NK-92 (cell line): ENCODE results near the gene PDK1.
"Not testable (repeated sequence)": the region's sequence is repeated elsewhere in the genome, so short reads cannot be mapped to it uniquely, and the experiment has no call there.

Experiments used
- DNase-seq: peaks from one replicate; lab custom pipeline; 2025; ENCODE audit not compliant: unreplicated experiment; lab: John Stamatoyannopoulos, UW

The PDK1 gene

GRCh38 chr2:172552547-172553291 lies 3.2 kb upstream of the PDK1 start:
- DNase-seq: no peak

DNA sequence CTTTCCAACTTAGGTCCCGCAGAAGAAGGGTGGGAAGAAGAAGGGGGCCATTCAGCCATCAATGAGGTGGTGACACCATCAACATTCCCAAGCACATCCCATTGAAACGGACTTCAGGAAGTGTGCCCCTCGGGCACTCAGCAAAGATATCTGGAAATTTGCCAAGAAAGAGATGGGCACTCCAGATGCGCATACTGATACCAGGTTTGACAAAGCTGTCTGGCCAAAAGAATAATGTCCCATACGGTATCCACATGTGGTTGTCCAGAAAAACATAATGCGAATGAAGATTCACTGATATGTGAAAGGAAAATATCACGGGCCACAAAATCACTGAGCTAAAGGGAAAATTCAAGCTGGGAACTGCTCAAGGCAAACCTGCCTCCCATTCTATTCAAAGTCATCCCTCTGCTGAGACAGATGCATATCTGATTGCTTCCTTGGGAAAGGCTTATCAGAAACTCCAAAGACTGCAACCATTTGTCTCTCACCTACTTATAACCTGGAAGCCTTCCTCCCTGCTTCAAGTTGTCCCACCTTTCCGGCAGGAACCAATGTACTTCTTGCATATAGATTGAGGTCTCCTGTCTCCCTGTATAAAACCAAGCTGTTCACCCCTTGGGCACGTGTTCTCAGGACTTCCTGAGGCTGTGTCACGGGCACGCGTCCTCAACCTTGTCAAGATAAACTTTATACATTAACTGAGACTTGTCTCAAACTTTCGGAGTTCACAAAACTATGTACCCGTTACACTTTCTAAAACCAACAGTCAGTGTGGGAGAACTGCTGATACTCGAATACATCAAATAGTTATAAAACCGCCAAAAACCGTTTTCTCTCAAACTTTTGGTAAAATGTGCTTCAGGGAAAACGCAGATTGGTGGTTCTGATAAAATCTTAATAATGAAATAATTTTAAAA lies 1.3 kb upstream of the PDK1 start:
- no peak for DNase-seq

- DNase-seq: no peak
Measured at GRCh38 chr2:172555272-172555521, 693 bp upstream of the PDK1 start.

DNA sequence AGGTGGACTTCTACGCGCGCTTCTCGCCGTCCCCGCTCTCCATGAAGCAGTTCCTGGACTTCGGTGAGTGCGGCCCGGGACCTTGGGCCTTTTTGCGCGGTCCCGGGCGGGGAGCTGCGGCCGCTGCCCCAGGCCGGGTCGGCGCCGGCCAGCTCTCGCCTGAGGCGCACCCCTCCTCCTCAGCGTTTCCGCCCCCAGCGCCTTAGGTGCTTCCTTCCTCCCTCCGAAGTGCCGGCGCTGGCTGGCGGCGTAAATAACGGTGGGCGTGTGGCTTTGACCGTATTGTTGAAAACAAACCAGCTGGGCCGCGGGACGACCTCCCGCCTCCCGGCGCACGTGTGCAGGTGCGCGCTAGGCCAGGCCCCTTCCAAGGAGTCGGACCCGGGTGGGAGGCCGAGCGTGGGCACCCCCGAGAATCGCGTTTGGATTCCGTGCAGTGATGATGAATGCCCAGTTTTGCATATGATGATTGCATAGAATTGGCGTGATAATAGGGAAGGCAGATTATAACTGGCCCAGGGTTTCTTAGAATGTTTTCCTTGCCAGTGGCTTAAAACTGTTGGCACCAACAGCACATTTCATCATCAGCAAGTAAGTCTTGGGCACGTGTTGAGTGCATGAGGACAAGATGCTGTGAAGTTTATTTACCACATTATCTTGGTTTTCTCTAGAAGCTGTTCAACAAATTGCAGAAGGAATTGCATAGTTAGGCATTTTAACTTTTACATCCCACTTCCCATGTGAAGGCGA lies 569 bp downstream of the PDK1 start:
- DNase-seq: no peak

- DNase-seq: no peak
Measured at GRCh38 chr2:172558372-172558771, 2.5 kb downstream of the PDK1 start.

DNA sequence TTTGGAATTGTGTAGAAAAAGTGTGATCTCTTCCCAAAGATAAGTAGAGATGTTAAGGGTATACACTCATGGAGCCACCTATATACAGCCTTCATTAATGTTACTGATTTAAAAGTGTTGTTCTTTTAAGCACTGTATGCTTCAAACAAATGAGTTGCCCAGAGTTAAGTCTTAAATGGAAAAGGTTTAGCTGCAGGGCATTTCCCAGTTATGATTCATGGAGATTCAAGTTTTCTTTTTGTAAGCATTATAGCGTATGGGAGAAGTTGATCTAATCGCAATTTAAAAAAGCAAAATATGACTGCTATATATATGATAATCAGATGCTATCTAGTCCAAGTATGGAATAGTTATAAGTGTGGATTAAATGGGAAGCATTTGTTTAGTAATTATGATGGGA lies 4.8 kb downstream of the PDK1 start:
- no peak for DNase-seq

DNA sequence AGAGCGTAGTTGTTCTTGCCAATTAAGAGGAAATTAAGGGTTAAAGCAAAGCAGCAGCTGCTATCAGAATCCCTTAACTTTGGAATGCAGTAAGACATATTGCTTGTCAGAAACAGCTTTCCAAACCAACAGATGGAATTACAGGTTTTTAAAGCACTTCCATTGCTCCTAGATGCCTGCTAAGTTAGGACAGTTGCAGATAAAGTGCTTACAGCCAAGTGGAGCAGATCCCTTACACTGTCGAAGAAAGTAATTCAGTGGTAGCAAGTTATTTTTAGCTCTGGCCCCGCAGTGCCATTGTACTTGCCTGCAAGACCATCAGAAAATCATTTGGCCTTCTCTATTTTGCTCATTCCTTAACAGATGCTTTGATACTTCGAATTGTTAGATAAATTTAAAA lies 5.4 kb downstream of the PDK1 start:
- no peak for DNase-seq

GRCh38 chr2:172562298-172562697 lies 6.4 kb downstream of the PDK1 start:
- DNase-seq: no peak

GRCh38 chr2:172564376-172564775 lies 8.5 kb downstream of the PDK1 start:
- no peak for DNase-seq

DNA sequence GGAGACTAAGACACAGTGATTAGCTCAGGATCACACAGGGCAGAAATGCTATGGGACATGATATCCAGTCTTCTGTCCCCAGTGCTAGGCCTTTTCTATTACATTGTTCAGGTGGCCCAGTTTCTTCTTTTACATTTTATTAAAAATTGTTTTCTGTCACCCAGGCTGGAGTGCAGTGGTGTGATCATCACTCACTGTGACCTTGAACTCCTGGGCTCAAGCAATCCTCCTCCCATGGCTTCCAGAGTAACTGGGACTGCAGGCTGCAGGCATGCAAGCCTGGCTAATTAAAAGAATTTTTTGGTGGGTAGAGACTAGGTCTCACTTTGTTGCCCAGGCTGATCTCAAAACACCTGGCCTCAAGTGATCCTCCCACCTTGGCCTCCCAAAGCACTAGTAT lies 15.4 kb downstream of the PDK1 start:
- DNase-seq: no peak

DNA sequence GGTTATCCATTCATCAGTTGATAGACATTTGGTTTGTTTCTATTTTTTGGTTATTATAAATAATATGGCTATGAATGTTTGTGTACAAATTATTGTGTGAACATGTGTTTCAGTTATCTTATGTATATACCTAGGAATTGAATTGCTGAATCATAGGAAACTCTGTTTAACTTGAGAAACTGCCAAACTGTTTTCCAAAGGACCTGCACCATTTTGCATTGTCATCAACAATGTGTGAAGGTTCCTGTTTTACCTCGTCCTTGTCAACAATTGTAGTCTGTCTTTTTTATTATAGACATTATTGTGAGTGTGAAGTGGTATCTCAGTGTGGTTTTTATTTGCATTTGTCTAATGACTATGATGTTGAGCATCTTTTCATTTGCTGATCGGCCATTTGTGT lies 17.1 kb downstream of the PDK1 start:
- no peak for DNase-seq

- no peak for DNase-seq
Measured at GRCh38 chr2:172574965-172575364, 19.1 kb downstream of the PDK1 start.

GRCh38 chr2:172578054-172578453 lies 22.2 kb downstream of the PDK1 start:
- no peak for DNase-seq

DNA sequence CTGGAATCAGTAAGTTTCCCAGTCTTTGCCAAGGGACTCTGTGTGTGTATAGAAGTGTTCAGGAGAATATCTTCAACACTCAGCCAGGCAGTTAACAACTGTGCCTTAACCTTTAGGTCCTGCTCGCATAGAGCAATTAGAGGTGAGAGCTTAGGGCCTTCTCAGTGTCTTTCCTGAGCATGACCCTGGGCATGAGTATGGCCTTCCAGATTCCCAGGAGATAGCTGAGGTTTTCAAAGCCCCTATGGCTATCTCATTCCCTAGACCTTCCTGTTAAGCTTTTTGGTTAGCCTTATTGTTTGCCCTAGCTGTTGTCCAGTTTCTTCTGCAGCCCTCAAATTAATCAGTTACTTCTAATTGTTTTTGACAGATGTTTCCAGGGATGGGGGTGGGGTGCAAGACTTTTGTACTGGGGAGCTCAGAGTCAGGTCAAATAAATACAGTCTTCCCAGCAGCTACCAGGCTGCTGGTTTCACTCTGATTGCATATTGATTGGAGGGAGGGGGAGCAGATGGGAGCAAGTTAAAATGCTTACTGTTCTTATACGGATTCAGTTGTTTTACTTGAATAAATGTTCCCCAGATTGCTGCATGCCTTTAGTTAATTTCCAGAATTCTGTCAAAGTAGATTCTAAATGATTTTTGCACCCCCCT lies 23.1 kb downstream of the PDK1 start:
- DNase-seq: no peak

DNA sequence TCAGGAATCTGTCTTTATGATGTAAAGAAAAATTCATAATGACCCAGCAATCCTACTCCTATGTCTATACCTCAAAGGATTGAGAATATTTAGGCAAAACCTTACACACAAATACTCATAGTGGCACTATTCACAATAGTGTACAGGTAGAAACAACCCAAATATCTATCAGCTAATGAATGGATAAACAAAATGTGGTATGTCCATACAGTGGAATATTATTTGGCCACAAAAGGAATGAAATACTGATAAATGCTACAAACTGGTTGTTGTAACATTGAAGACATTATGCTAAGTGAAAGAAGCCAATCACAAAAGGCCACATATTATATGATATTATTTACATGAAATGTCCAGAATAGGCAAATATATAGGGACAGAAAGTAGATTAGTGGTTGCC lies 24.7 kb downstream of the PDK1 start:
- DNase-seq: no peak

GRCh38 chr2:172582656-172583055 lies 26.8 kb downstream of the PDK1 start:
- no peak for DNase-seq

GRCh38 chr2:172586245-172586891 lies 30.5 kb downstream of the PDK1 start:
- no peak for DNase-seq

DNA sequence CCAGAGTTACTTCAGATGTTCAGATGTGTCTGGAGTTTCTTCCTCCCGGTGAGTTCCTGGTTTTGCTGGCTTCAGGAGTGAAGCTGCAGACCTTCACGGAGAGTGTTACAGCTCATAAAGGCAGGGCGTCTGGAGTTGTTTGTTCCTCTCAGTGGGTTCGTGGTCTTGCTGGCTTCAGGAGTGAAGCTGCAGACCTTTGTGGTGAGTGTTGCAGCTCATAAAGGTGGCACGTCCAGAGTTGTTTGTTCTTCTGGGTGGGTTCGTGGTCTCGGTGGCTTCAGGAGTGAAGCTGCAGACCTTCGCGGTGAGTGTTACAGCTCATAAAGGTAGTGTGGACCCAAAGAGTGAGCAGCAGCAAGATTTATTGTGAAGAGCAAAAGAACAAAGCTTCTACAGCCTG lies 31.3 kb downstream of the PDK1 start:
- DNase-seq: not testable (repeated sequence)

- DNase-seq: no peak
Measured at GRCh38 chr2:172588931-172589330, 33.0 kb downstream of the PDK1 start.

DNA sequence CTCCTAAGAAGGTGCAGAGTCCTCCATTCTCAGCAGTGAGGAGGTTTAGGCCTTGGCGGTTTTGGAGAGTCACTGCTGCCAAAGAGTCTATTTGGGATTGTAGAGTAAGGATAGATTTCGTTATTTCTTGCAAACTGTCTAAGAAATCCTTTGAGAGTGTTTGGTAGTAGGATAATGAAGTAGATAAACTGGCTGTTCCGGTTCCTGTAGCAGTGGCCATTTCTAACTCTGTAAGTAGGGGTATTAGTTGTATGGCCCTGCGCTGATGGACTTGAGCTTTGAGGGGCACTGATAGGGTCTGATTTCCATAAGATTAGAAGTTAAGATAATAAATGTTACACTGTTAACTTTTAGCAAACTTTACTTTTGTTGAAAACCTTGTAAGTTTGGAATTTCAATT lies 35.5 kb downstream of the PDK1 start:
- not testable (repeated sequence) for DNase-seq

DNA sequence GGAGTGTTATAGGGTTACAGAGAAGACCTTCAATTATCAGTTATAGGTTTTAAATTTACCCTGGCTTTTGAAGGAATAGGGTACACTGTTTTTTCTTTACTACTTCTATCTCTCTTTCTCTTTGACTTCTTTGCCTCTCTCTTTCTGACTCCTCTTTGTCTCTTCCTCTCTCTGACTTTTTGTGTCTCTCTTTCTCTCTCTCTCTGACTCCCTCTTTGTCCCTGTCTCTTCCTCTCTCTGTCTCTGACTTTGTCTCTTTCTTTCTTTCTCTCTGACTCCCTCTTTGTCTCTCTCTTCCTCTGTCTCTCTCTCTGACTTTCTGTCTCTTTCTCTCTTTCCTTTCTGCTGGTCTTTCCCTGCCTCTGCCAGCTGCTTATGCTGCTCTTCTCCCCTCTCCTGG lies 36.3 kb downstream of the PDK1 start:
- DNase-seq: not testable (repeated sequence)
